ENCODE results near the gene UNC13A.

The UNC13A gene

DNA sequence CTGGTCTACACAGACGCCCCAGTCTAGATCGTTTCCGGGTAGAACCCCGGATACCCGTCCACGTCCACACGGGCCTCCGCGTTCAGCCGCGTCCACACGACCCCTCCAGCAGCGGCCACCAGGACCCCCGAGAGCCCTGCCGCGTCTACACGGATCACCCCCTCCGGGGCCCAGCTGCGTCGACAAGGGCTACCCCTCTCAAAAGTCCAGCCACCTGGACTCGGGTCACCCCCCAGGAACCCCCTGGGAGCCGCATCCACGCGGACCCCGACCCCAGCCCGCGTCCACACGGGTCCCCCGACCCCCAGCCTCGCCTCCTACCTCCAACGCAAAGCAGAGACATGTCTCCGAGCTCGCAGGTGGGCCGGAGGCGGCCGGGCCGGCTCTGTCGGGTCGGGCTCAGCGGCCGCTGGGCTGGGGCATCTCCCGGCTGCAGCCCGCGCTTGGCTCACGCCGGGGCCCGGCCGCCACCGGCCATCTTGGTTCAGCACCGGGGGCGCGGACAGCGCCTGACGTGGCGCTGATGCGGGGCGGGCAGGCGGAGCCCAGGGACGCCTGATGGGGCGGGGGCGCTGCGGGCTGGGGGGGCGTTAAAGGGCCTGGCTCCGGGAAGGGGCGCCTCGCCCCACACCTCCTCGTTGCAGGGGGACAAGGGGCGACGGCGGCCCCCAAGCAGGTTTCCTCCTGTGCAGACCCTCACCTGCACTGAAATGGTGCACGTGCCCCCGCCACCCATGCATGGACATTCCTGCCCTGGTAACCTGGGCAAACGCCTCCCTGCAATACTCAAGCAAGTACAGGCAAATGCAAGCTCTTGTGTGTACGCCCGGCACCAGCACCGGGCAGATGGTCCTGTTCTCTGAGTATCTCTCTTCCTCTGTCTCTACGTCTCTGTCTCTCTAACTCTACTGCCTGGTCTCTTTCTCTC is at the start of gene UNC13A:
TSS of gene UNC13A (minus strand) at position 498 of the 928 bp plus-strand sequence. CDS start at position 343, 155 bp downstream.
- DNase-seq, result peak; percentile 17

DNA sequence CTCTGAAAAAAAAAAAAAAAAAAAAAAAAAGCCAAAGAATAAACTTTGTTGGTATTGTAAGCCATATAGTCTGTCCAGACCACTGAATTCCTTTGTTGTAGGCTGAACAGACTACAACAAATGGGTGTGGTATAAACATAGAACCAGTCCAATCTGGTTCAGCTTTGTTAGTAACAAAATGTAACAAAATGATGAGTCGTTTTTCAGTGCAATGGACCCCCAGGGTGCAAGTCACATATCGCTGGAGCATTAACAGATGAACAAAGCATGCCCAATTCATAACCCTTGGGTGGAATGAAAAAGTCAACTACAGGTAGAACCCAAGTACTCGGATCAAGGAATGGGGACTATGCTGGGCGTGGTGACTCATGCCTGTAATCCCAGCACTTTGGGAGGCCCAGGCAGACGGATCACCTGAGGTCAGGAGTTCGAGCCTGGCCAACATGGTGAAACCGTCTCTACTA is 49.6 kb upstream of the UNC13A start:
- DNase-seq, result no peak

DNA sequence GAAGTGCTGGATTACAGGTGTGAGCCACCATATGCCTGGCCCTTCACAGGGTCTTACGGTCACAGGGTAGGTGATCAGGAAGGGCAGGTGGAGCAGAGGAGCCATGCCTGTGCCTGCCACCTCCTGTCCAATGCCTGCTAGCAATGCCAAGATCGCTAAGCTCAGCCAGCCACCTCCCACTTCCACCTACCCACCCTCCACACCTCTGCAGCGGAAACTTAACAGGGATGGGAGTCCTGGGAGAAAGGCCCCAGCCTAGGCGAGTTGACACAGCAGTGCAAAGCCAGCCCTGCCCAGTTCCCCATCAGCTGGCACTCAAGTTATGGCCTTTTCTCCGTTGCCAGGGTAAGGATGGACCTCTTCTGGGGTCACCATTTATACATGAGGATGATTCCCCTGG is 47.3 kb upstream of the UNC13A start:
- DNase-seq, result no peak

DNA sequence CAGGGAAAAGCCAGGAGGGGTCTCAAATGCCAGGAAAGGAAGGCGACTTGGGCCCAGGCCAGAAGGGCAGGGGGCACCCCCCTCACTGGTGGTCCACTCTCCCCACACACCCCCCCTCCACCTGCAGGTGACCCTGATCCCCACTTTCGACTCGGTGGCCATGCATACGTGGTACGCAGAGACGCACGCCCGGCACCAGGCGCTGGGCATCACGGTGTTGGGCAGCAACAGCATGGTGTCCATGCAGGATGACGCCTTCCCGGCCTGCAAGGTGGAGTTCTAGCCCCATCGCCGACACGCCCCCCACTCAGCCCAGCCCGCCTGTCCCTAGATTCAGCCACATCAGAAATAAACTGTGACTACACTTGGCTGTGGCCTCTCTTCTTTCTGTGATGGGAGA is 46.0 kb upstream of the UNC13A start:
- DNase-seq, result no peak

DNA sequence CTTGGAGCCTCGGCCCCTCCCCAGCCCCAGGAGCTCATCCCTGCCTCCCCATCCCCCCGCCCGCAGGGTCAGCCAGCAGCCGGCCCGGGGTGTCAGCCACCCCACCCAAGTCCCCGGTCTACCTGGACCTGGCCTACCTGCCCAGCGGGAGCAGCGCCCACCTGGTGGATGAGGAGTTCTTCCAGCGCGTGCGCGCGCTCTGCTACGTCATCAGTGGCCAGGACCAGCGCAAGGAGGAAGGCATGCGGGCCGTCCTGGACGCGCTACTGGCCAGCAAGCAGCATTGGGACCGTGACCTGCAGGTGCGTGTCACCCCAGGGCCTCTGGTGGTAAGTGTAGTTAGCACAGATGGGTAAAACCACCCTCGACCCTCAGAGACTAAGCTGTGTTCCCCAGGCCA is 45.0 kb upstream of the UNC13A start:
- no peak for DNase-seq

DNA sequence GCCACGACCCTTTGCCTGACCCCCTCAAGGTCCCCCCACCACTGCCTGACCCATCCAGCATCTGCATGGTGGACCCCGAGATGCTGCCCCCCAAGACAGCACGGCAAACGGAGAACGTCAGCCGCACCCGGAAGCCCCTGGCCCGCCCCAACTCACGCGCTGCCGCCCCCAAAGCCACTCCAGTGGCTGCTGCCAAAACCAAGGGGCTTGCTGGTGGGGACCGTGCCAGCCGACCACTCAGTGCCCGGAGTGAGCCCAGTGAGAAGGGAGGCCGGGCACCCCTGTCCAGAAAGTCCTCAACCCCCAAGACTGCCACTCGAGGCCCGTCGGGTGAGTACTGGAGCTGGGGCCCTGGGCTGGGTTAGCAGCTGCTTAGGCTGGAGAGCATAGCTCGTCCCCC is 39.7 kb upstream of the UNC13A start:
- no peak for DNase-seq

DNA sequence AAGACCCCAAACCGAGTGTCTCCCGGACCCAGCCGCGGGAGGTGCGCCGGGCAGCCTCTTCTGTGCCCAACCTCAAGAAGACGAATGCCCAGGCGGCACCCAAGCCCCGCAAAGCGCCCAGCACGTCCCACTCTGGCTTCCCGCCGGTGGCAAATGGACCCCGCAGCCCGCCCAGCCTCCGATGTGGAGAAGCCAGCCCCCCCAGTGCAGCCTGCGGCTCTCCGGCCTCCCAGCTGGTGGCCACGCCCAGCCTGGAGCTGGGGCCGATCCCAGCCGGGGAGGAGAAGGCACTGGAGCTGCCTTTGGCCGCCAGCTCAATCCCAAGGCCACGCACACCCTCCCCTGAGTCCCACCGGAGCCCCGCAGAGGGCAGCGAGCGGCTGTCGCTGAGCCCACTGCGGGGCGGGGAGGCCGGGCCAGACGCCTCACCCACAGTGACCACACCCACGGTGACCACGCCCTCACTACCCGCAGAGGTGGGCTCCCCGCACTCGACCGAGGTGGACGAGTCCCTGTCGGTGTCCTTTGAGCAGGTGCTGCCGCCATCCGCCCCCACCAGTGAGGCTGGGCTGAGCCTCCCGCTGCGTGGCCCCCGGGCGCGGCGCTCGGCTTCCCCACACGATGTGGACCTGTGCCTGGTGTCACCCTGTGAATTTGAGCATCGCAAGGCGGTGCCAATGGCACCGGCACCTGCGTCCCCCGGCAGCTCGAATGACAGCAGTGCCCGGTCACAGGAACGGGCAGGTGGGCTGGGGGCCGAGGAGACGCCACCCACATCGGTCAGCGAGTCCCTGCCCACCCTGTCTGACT is 39.0 kb upstream of the UNC13A start:
- no peak for DNase-seq

DNA sequence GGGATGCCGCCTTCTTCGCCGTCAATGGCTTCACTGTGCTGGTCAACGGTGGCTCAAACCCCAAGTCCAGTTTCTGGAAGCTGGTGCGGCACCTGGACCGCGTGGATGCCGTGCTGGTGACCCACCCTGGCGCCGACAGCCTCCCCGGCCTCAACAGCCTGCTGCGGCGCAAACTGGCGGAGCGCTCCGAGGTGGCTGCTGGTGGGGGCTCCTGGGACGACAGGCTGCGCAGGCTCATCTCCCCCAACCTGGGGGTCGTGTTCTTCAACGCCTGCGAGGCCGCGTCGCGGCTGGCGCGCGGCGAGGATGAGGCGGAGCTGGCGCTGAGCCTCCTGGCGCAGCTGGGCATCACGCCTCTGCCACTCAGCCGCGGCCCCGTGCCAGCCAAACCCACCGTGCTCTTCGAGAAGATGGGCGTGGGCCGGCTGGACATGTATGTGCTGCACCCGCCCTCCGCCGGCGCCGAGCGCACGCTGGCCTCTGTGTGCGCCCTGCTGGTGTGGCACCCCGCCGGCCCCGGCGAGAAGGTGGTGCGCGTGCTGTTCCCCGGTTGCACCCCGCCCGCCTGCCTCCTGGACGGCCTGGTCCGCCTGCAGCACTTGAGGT is 38.1 kb upstream of the UNC13A start:
- no peak for DNase-seq

DNA sequence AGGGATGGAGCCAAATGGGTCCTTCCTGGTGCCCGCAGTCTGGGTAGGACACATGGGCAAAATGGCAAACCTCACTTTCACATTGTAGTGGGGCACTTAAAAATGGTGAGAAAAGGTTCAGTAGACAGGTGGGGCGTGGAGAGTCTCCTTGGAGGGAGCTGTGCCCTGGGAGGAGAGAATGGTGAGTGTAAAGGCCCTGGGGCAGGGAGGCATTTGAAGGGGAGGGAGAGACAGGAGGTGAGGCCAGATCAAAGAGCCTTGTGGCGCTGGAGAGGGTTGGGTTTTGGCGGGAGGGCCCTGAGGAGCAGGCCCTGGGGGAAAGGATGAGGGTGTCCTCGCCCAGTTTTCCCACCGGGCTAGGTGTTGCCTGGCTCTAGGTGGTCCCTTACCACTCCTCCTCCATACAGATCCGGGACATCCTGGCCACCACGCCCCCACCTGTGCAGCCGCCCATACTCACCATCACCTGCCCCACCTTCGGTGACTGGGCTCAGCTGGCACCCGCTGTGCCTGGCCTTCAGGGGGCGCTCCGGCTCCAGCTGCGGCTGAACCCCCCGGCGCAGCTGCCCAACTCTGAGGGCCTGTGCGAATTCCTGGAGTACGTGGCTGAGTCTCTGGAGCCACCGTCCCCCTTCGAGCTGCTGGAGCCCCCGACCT is 37.4 kb upstream of the UNC13A start:
- no peak for DNase-seq

DNA sequence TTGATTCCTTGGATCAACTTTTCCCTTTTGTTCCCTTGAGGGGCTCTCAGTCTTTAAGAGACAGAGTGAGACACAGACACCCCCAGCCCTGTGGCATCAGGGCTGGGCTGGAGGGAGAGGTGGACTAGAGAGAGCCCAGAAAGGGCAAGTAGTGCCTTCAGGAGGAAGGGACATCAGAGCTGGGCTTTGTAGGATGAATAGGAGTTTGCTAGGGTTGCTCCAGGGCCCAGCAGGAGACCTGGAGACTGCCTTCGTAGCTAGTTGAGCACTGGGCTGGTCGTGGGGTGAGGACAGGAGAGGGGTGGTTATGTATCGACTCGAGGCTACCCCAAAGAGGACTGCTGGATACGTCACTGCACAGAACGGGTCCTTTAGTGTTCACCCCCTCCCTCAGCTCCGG is 36.5 kb upstream of the UNC13A start:
- no peak for DNase-seq

DNA sequence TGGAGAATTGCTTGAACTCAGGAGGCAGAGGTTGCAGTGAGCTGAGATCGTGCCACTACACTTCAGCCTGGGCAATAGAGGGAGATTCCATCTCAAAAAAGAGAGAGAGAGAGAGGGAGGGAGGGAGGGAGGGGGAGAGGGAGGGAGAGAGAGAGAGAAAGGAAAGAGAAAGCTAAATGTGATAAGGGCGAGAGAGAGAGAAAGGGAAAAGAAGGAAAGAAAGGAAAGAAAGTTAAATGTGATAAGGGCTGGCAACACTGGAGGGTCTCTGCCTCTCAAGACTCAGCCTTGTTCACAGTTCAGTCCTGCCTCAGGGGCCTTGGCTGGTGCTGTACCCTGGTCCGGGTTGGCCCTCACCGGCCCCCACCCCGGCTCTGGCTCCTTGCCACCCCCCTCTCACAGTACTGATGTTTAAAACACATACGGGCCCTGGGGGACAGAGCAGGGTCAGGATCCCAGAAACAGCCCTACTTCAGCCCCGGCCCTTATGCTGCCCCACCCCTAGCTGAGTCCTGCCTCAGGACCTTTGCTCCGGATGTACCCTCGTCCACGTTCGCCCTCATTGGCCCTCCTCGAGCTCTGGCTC is 34.6 kb upstream of the UNC13A start:
- DNase-seq, result no peak

DNA sequence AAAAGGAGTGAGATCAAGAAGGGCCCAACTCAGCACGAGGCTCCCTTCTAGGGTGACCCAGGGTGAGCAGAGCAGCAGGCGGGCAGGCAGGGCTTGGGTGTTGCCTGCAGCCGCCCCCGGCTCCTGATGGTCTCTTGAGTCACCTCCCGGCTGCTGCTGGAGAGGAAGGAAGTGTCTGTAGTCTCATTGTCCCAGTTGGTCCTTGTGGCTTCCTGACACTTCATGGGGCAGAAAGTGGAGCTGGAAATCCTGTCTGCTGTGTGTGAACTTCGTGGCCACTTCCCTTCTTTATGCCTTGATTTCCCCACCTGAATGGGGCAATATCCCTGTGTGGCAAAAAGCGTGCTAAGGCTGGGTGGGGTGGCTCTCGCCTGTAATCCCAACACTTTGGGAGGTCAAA is 33.7 kb upstream of the UNC13A start:
- no peak for DNase-seq

DNA sequence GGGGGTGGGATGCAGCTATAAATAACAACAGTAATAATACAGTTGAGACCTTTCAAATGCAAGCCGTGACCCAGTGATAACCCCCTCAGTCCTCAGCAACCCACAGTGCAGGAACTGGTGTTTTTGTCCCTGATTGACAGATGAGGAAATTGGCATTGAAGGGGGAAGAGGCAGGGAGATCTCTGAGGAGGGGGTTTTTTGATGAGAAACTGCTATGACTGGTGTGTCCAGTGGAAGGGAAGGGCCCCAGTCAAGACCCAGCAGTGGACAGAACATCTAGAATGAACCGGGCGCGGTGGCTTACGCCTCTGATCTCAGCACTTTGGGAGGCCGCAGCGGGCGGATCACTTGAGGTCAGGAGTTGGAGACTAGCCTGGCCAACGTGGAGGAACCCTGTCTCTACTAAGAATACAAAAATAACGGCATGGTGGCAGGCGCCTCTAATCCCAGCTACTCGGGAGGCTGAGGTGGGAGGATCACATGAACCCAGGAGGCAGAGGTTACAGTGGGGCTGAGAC is 33.0 kb upstream of the UNC13A start:
- DNase-seq, result no peak

DNA sequence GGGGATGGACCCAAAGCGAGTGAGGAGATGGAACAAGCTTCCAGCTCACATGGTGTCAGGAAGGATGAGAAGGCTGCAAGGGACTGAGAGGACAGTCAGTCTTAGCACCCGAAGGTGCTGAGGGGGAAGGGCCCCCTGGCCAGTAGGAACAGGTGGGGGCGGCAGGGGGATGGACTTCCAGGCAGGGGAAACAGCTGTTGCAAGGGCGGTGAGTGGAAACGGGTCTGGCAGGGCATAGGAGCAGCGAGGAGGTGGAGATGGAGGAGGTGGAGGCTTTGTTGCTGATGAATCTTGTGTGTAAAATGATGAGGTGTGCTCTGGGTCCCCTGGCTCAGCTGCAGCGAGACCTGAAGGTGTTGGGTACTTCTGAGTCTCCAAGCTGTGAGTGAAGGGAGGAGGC is 32.3 kb upstream of the UNC13A start:
- no peak for DNase-seq

DNA sequence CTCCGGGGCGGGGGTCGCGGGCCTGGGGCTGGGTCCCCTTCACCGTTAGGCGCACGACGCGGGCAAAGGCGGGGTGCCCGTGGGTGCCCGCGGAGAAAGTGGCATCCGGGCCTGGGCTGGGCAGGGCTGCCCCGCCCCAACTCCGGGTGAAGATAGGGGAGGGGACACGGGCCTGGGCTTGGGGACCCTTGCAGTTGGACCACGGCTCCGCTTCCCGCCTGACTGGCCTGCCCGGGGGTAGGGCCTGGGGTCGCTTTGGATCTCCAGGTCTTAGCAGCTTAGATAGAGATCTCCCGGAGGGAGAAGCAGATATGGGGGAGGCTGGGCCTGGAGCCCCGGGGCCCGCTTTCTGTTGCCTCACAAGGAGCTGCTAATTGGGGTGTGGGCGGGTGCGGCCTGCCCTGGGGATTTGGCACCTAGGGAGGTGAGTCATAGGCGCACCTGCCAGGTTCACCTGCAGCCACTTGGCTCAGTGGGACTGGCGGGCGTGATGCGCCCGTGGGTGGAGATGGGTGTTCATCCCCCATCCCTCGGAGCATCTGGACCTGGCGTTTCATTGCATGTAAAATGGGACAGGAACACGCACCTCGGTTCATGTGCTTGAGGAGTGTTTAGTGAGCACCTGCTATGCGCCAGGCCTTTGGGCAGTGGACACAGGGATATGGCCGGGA is 31.7 kb upstream of the UNC13A start:
- peak; percentile 46 for DNase-seq

DNA sequence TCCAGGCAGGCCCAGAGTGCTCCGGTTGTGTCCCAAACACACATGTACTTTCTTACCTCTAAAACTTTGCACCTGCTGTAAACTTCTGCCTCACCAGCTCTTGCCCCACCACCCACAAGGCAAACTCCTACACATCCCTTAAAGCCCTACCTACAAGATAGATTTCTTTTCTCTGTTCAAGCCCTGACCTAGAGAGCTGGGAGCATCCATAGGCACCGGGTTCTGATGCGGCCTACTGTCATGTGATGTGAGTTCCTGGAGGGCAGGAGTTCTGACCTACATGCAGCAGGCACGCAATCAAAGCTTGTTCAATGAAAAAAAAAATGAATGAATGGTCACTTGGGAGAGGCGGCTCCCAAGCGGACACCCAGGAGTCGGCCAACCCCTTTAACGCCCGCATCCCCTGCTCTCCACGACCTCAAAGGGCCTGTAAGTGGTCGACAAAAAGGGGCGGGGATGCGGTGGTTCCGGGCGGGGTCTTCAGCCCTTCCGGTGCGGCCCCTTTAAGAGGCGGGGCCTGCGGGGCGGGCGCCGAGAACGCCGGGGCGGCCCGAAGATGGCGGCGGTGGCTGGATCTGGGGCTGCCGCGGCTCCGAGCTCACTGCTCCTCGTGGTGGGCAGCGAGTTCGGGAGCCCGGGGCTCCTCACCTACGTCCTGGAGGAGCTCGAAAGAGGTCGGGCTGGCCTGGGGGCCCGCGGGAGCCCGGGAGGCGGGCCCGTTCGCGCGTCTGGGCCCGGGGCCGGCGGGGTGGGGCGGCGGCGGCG is 31.0 kb upstream of the UNC13A start, which contains the start of gene MAP1S:
TSS of gene MAP1S (plus strand) at position 534 of the 765 bp plus-strand sequence. CDS start at position 557, 23 bp downstream.
- peak; percentile 66 for DNase-seq

DNA sequence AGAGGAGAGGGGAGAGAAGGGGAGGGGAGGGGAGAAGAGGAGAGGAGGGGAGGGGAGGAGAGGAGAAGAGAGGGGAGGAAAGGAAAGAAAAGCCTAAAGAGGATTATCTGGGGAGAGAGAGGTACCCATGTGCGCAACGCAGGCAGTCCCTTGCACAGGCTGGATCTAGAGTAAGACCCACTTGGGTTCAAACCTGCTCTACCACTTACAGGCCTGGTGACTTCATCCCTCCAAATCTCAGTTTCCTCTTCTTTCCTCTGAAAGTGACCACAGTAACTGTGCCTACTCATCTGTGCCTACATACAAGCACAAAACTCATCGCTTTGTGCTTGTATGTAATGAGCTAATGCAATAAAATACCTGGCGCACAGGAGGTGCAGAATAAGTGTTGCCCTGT is 30.4 kb upstream of the UNC13A start:
- no peak for DNase-seq

DNA sequence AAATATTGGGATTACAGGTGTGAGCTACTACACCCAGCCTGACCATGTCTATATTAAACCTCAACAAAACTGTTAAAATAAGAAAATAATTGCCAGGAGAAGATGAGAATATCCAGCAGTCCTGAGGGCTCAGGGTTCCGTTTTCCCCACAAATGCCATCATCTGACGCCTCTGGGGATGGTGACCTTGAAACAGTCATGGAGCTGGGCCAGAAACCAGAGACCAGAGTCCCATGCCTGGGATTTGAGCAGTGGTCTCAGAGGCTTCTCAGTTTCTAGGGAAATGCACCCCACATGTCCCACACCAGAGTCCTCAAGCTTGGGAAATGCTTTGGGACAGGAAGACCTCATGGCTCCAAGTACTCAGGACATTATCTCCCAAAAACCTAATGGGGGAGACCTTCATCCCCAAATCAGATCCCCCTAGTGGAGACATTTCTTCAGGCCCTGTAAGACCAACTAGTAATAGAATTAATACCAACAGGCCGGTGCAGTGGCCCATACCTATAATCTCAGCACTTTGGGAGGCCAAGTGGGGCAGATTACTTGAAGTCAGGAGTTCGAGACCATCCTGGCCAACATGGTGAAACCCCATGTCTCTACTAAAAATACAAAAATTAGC is 28.3 kb upstream of the UNC13A start:
- no peak for DNase-seq

DNA sequence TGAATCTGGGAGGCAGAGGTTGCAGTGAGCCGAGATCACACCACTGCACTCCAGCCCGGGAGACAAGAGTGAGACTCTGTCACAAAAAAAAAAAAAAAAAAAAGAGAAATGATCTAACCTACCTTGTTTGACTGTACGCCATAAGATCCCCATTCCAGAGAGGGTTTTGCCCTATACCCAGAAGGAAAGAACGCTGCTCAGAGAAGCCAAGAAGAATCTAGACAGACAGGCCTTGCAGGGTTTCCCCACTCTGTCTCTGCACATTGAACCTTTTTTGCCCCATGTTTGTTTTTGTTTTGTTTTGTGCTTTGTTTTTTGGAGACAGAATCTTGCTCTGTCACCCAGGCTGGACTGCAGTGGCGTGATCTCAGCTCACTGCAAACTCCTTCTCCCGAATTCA is 23.7 kb upstream of the UNC13A start:
- no peak for DNase-seq

DNA sequence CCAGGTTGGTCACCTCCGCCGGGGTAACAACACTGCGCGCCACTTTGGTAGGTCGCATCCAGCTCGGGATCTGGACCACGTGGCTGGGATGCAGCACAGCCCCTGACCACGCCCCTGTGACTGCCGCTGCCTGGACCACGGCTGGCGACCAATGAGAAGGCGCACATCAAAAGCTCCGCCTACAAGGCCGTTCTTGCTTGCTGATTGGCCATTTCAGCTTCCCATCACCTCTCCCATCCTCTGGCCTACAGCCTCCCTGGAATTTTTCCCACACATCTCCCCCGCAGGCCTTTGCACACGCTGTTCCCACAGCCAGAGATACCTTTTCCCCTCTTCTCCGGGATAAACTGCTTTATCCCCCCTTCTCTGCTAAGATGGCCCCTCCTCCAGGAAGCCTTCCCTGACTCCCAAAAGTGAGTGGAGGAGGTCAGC is 18.6 kb upstream of the UNC13A start:
- DNase-seq, result no peak
